Glutamatergic neuron (in vitro differentiated cells): ENCODE measurements around the gene MAP7. TPM values are rescaled to one million over a fixed set of nuclear protein-coding genes. Genes with fewer than 3 reads are reported as not detected.
"Not testable (repeated sequence)": the region's sequence is repeated elsewhere in the genome, so short reads cannot be mapped to it uniquely, and the experiment has no call there.

Experiments
- DNase-seq: peaks from one replicate; pipeline ENCODE4 v3.0.0; 2022
- H3K27ac Mint-ChIP-seq: one replicate; pipeline ENCODE4 v1.8.0; 2020; ENCODE audit warnings: mild to moderate bottlenecking, mixed read lengths, inconsistent platforms; ENCODE audit not compliant: unreplicated experiment
- H3K27me3 Mint-ChIP-seq: one replicate; pipeline ENCODE4 v1.8.0; 2020; ENCODE audit warnings: mild to moderate bottlenecking, moderate library complexity, mixed read lengths, inconsistent platforms; ENCODE audit not compliant: unreplicated experiment
- H3K36me3 Mint-ChIP-seq: one replicate; pipeline ENCODE4 v1.8.0; 2020; ENCODE audit warnings: mild to moderate bottlenecking, mixed read lengths, inconsistent platforms; ENCODE audit not compliant: unreplicated experiment
- H3K4me1 Mint-ChIP-seq: one replicate; pipeline ENCODE4 v1.8.0; 2020; ENCODE audit warnings: mild to moderate bottlenecking, low read depth, mixed read lengths, inconsistent platforms; ENCODE audit not compliant: unreplicated experiment
- H3K4me3 Mint-ChIP-seq: one replicate; pipeline ENCODE4 v1.8.0; 2020; ENCODE audit warnings: mild to moderate bottlenecking, mixed read lengths, inconsistent platforms; ENCODE audit not compliant: unreplicated experiment
- H3K9me3 Mint-ChIP-seq: one replicate; pipeline ENCODE4 v1.8.0; 2020; ENCODE audit warnings: mild to moderate bottlenecking, moderate library complexity, mixed read lengths, inconsistent platforms; ENCODE audit not compliant: unreplicated experiment
- CTCF ChIP-seq: fragments of 200-600 bp; sonication (generic); IDR thresholded peaks from one replicate; pipeline ENCODE4 v1.5.0; 2021; ENCODE audit not compliant: partially characterized antibody, unreplicated experiment
- total RNA-seq: library from RNA; stranded (reverse); fragmentation: NEBNext Ultra II Directional; extraction: Animal tissue kit (Norgen Biotek cat#: 25700); gene quantifications from one replicate; pipeline ENCODE4 v1.2.1, GENCODE V29; 2021; ENCODE audit not compliant: unreplicated experiment

The MAP7 gene
- total RNA-seq, 1 donor from 2014 or later, result 2.2 TPM

DNA sequence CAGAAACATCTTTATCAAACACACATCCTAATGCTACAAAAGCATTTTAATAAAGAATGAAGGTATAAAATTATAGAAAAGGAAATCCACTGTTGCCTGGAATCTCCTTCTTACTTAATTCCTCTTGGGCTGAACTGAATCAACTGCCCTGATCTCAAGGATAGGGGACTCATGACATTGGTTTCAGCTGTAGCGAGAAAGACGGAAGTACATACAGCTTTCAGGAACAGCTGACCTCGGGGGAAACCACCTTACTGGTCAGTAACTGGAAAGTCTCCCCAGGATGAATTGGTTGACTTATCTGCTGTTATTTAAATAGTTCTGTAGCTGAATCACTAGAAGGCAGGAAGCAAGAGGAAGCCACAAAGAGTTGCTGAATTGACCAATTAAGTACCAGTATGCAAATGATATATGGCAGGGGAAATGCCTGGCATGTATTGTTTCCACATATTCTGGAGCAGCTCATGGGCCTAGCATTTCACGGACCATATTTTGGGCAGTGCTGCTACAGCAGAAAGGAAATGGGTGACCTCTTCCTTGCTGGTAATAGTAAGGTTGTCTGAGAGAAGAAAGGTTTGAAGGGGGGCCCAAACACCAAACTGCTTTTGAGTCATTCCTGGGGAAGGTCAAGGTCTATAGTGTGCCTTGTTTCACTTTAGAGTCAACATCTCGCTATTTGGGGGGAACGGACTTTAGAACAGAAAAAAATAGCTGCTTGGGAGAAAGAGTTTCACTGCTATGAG, 43.7 kb upstream of the MAP7 start:
- Mint-ChIP-seq H3K27ac (no peak overlapping the region), H3K27me3 (peaks cover 4% of the 10 kb centered on the region), H3K9me3 (peaks cover 2% of the 10 kb centered on the region), H3K4me3 (no peak overlapping the region), H3K4me1 (no peaks in the 10 kb centered on the region), H3K36me3 (peaks cover 8% of the 10 kb centered on the region)
- TF ChIP-seq CTCF, result no peak
- no peak for DNase-seq

DNA sequence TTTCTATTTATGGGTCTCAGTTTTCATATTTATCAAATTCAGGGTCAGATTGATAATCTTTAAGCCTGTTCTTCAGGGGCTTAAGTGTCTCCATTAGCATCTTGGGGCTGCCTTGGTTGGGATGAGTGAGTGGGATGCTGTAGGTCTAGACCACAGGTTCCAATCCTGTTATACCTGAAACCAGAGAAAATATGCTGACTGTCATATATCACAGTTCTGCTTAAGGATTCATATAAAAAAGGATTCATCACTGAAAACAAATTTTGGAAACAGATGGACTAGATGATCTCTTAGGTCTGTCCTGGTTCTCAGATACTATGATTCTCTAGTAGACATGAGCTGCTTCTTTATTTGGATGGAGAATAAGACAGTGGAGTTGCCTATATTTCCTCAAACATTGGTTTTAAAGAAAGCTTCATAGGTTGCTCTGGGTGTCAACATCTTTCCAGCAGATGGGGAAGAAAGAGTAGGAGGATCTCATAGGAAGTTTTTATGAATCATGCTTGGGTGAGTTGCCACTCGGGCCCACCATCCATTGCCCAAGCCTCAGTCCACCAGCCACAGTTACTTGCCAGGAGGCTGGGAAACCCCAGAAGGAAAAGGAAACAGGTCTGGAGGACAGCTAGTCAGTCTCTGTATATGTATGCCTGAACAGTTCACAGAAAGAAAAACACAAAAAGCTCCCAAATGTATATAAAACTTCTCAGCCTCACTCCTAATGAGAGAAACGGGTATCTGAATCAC, 42.9 kb upstream of the MAP7 start:
- Mint-ChIP-seq H3K4me1 (no peaks in the 10 kb centered on the region), H3K9me3 (peaks cover 2% of the 10 kb centered on the region), H3K27ac (no peak overlapping the region), H3K4me3 (no peak overlapping the region), H3K27me3 (peaks cover 4% of the 10 kb centered on the region), H3K36me3 (peaks cover 8% of the 10 kb centered on the region)
- no peak for TF ChIP-seq CTCF
- DNase-seq, result no peak

DNA sequence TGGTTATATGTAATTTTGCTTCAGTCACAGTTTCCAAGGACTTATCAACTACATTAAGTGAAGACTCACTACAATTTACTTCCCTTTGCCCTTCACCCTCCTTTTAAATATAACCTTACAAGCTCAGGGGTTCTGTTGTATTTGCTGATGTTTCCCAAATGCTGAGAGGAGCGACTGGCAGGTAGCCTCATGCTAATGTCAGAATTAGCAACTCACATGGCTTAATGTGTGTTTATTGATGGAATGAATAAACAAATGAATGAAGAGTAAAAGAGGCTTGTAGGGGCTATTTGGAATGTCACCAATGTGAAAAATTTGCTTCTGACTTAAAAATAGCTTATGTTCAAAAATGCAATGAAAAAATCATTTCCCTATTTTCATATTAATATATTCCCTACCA, 41.4 kb upstream of the MAP7 start:
- H3K4me3 Mint-ChIP-seq, result no peak overlapping the region
- H3K27me3 Mint-ChIP-seq, result peaks cover 4% of the 10 kb centered on the region
- no peak overlapping the region for H3K27ac Mint-ChIP-seq
- peaks cover 8% of the 10 kb centered on the region for H3K36me3 Mint-ChIP-seq
- TF ChIP-seq CTCF, result no peak
- H3K4me1 Mint-ChIP-seq, result no peaks in the 10 kb centered on the region
- DNase-seq, result no peak
- no peaks in the 10 kb centered on the region for H3K9me3 Mint-ChIP-seq

GRCh38 chr6:136590846-136591245, 40.6 kb upstream of the MAP7 start:
- not testable (repeated sequence) for DNase-seq, H3K36me3 Mint-ChIP-seq, H3K4me1 Mint-ChIP-seq, H3K9me3 Mint-ChIP-seq, H3K27me3 Mint-ChIP-seq, H3K4me3 Mint-ChIP-seq, H3K27ac Mint-ChIP-seq

- Mint-ChIP-seq H3K27ac (no peak overlapping the region), H3K4me3 (no peak overlapping the region), H3K36me3 (peaks cover 4% of the 10 kb centered on the region), H3K4me1 (no peaks in the 10 kb centered on the region), H3K27me3 (peaks cover 2% of the 10 kb centered on the region), H3K9me3 (no peaks in the 10 kb centered on the region)
- TF ChIP-seq CTCF, result no peak
- no peak for DNase-seq
These were observed 37.3 kb upstream of the MAP7 start for GRCh38 chr6:136587527-136587926.
